B cell (primary cell): ENCODE measurements around the gene MLLT11. TPM values are rescaled to one million over a fixed set of nuclear protein-coding genes. Genes with fewer than 3 reads are reported as not detected.

Experiments used
- ATAC-seq: fragments of 200-7000 bp; cut with Tn5 transposase; one replicate; pipeline ENCODE4 v1.10.0; 2021; ENCODE audit warnings: low read depth, mild to moderate bottlenecking, moderate number of reproducible peaks, moderate library complexity
- CTCF ChIA-PET: fragments of 350-600 bp; sonication (Branson Sonifier 250); formaldehyde crosslinking; loops from one replicate; lab custom pipeline; 2021; ENCODE audit warnings: antibody characterized with exemption, inconsistent platforms; lab: Charles Lee
- POLR2A ChIA-PET: fragments of 350-600 bp; sonication (Branson Sonifier 250); formaldehyde crosslinking; loops from one replicate; lab custom pipeline; 2021; ENCODE audit warnings: antibody characterized with exemption; lab: Charles Lee
- DNase-seq: peaks from one replicate; pipeline ENCODE4 v3.0.0; 2013
- H2AFZ ChIP-seq: 2 replicates; pipeline ENCODE4 v1.6.1; 2012; ENCODE audit warnings: mild to moderate bottlenecking, low read depth, low read length; ENCODE audit not compliant: insufficient read depth, poor library complexity, severe bottlenecking
- H3K27ac ChIP-seq, 2 donors: 1 replicate in 1 of 2; 2 replicates in 1 of 2; pipeline ENCODE4 v1.5.1; 2012 to 2013; ENCODE audit warnings: low read length in 2 of 2, mild to moderate bottlenecking in 2 of 2, moderate library complexity in 1 of 2
- H3K27me3 ChIP-seq, 4 experiments: fragments of 200-600 bp in 1 of 4; sonication (generic) in 1 of 4; replicated peaks in 1 of 4; 1 replicate in 2 of 4; 2 replicates in 2 of 4; pipeline versions ENCODE4 v1.6.1 to v1.7.0; 2013 to 2016; ENCODE audit warnings: low read length in 3 of 4, mild to moderate bottlenecking in 2 of 4, mixed read lengths in 1 of 4, moderate library complexity in 1 of 4; ENCODE audit not compliant: insufficient read depth in 4 of 4, control insufficient read depth in 3 of 4; ENCODE audit errors: control extremely low read depth in 1 of 4
- H3K36me3 ChIP-seq, 2 experiments: replicated peaks in 1 of 2; 1 replicate in 1 of 2; 2 replicates in 1 of 2; pipeline versions ENCODE4 v1.6.1 to v1.7.1; 2013; ENCODE audit warnings: low read length in 1 of 2; ENCODE audit not compliant: insufficient read depth in 2 of 2, control insufficient read depth in 1 of 2; ENCODE audit errors: control extremely low read depth in 1 of 2, extremely low read depth in 1 of 2
- H3K4me1 ChIP-seq, 2 donors: fragments of 200-600 bp in 1 of 2; sonication (generic) in 1 of 2; 1 replicate in 1 of 2; 2 replicates in 1 of 2; pipeline versions ENCODE4 v1.5.1 to v1.6.1; 2013 to 2017; ENCODE audit warnings: low read length in 2 of 2; ENCODE audit not compliant: control insufficient read depth in 2 of 2, insufficient read depth in 2 of 2
- H3K4me2 ChIP-seq: replicated peaks from 2 replicates; pipeline ENCODE3; 2012; ENCODE audit warnings: mild to moderate bottlenecking, low read depth, low read length; ENCODE audit not compliant: poor library complexity, severe bottlenecking
- H3K4me3 ChIP-seq, 5 experiments: fragments of 200-600 bp in 1 of 5; sonication (generic) in 1 of 5; 1 replicate in 3 of 5; 2 replicates in 2 of 5; pipeline versions ENCODE4 v1.5.1 to v1.7.0; 2011 to 2016; ENCODE audit warnings: low read length in 4 of 5, mild to moderate bottlenecking in 4 of 5, low read depth in 2 of 5, control low read depth in 1 of 5, moderate library complexity in 1 of 5; ENCODE audit not compliant: insufficient read depth in 1 of 5; ENCODE audit errors: control extremely low read depth in 1 of 5, extremely low read depth in 1 of 5
- H3K79me2 ChIP-seq: fragments of 200-600 bp; sonication (generic); one replicate; pipeline ENCODE4 v1.6.0; 2016; ENCODE audit warnings: low read length; ENCODE audit not compliant: control insufficient read depth, insufficient read depth
- H3K9ac ChIP-seq: fragments of 200-600 bp; sonication (generic); 2 replicates; pipeline ENCODE4 v1.6.1; 2017; ENCODE audit warnings: mild to moderate bottlenecking, low read length, moderate library complexity
- H3K9me3 ChIP-seq, 3 donors: one replicate each; pipeline versions ENCODE4 v1.6.1 to v1.7.1; 2013; ENCODE audit warnings: low read length in 2 of 3; ENCODE audit not compliant: control insufficient read depth in 2 of 3, insufficient read depth in 1 of 3; ENCODE audit errors: control extremely low read depth in 1 of 3
- H4K20me1 ChIP-seq: 2 replicates; pipeline ENCODE4 v1.6.0; 2012; ENCODE audit warnings: mild to moderate bottlenecking, low read length; ENCODE audit not compliant: insufficient read depth, control insufficient read depth, poor library complexity, severe bottlenecking
- H3K27ac Mint-ChIP-seq: one replicate; pipeline ENCODE4 v1.8.0; 2021; ENCODE audit warnings: mixed read lengths
- H3K27me3 Mint-ChIP-seq: one replicate; pipeline ENCODE4 v1.8.0; 2021; ENCODE audit warnings: mixed read lengths
- H3K4me1 Mint-ChIP-seq: one replicate; pipeline ENCODE4 v1.8.0; 2021; ENCODE audit warnings: mixed read lengths
- H3K4me3 Mint-ChIP-seq: one replicate; pipeline ENCODE4 v1.8.0; 2021; ENCODE audit warnings: mixed read lengths
- H3K9me3 Mint-ChIP-seq: one replicate; pipeline ENCODE4 v1.8.0; 2022; ENCODE audit warnings: mixed read lengths; ENCODE audit not compliant: insufficient read depth
- CTCF ChIP-seq: fragments of 200-600 bp; IDR thresholded peaks from one replicate; pipeline ENCODE4 v1.8.0; 2022; ENCODE audit warnings: antibody characterized with exemption, mild to moderate bottlenecking
- EZH2 ChIP-seq: IDR thresholded peaks from 2 replicates; pipeline ENCODE4 v1.6.1; 2012; ENCODE audit warnings: borderline replicate concordance, low read depth, mild to moderate bottlenecking, moderate library complexity, low read length; ENCODE audit not compliant: insufficient read depth, poor library complexity, severe bottlenecking
- WGBS: methylation state at CpG from one replicate; pipeline ENCODE4 v1.1.5; 2013; ENCODE audit warnings: missing lambda C conversion rate; ENCODE audit not compliant: insufficient coverage; 5-methylcytosine and 5-hydroxymethylcytosine counted together
- intact Hi-C: fragments of 100-400 bp; cut with micrococcal nuclease; formaldehyde crosslinking; loops from one replicate; pipeline ENCODE4 v1.10.0; 2022
- polyA minus RNA-seq: library from RNA; depleted of rRNA, polyadenylated mRNA; stranded (reverse); fragments of >200 nt; gene quantifications from 2 replicates; pipeline ENCODE4 v1.2.3, GENCODE V29; 2012
- polyA plus RNA-seq: library from polyadenylated mRNA; depleted of rRNA; stranded (reverse); fragments of >200 nt; gene quantifications from 2 replicates; pipeline ENCODE4 v1.2.3, GENCODE V29; 2012
- total RNA-seq, 2 donors: library from RNA; stranded (reverse); fragments of 120-200 nt in 1 of 2; gene quantifications; 1 replicate in 1 of 2; 2 replicates in 1 of 2; pipeline versions ENCODE4 v1.2.3 to v1.2.4, GENCODE V29; 2013 to 2022

The MLLT11 gene
- total RNA-seq (1.1 and 1.5 TPM in 2 replicates), polyA plus RNA-seq (2.4 and 2.7 TPM in 2 replicates), polyA minus RNA-seq (4.0 and 5.6 TPM in 2 replicates)
- 3.1 TPM for total RNA-seq (2013)

GRCh38 chr1:151060007-151060656 is at the start of gene MLLT11:
TSS of gene MLLT11 (plus strand) at chr1:151060397. CDS start at chr1:151067225, 6,828 bp downstream.
- DNase-seq, result peak; percentile 43
- no peaks in the 10 kb centered on the region for H3K9me3 ChIP-seq
- Mint-ChIP-seq H3K27ac (peak within 1 kb of the TSS; percentile 94), H3K27me3 (no peaks in the 10 kb centered on the region), H3K4me3 (peak within 1 kb of the TSS; percentile 99), H3K9me3 (no peaks in the 10 kb centered on the region), H3K4me1 (peaks cover 45% of the 10 kb centered on the region)
- TF ChIP-seq EZH2, result no peak
- TF ChIP-seq CTCF, result no peak
- no peak for ATAC-seq
- intact Hi-C loops, result no loop called here
- ChIA-PET CTCF (interaction anchor here (0.6 to 9.2 kb wide), 9 partner anchors 11 to 192 kb away, joined by 3 to 82 read pairs (median 5); partner anchors contain the start of genes C1orf56, GABPB2 and TNFAIP8L2), POLR2A (interaction anchor here (0.6 to 4.5 kb wide), 8 partner anchors 8 to 192 kb away, joined by 3 to 36 read pairs (median 4); partner anchors contain the start of genes C1orf56 and GABPB2)
- 0% methylated on average over 7 of the region's 15 CpGs for WGBS
- H3K4me2 ChIP-seq, result peak within 1 kb of the TSS; percentile 97
- H3K27ac ChIP-seq, result peak within 1 kb of the TSS; percentile 76 to 95
- peak within 1 kb of the TSS; percentile 87 to 99 (median 97) for H3K4me3 ChIP-seq
- peaks cover 0 to 17% of the 10 kb centered on the region in 2 experiments for H3K36me3 ChIP-seq
- peaks cover 34 to 38% of the 10 kb centered on the region in 2 donors for H3K4me1 ChIP-seq
- H3K79me2 ChIP-seq, result peaks cover 53% of the 10 kb centered on the region
- H3K9ac ChIP-seq, result peak within 1 kb of the TSS; percentile 91
- H4K20me1 ChIP-seq, result peaks cover 13% of the 10 kb centered on the region
- H3K27me3 ChIP-seq, result no peaks in the 10 kb centered on the region
- peak within 1 kb of the TSS; percentile 90 for H2AFZ ChIP-seq
